Heart left ventricle (tissue), 16 donors: ENCODE data around the gene PDE11A. TPM values are rescaled to one million over a fixed set of nuclear protein-coding genes. Genes with fewer than 3 reads are reported as not detected.

ENCODE experiments used
- ATAC-seq, 4 donors: fragments of 200-7000 bp; cut with Tn5 transposase; one replicate each; pipeline ENCODE4 v1.9.1; 2020 to 2022; ENCODE audit warnings: moderate library complexity in 4 of 4, mild to moderate bottlenecking in 3 of 4, moderate number of reproducible peaks in 1 of 4
- DNase-seq, 5 donors: peaks; one replicate each; pipeline ENCODE4 v3.0.0-alpha.2; 2020
- H3K27ac ChIP-seq, 12 donors: fragments of 200-600 bp; sonication (generic) in 4 of 12; one replicate each; pipeline versions ENCODE4 v1.5.0 to v1.8.0; 2016 to 2022; ENCODE audit warnings: mild to moderate bottlenecking in 2 of 12
- H3K27me3 ChIP-seq, 9 donors: fragments of 200-600 bp; sonication (generic) in 2 of 9; one replicate each; pipeline versions ENCODE4 v1.5.1 to v1.8.0; 2016 to 2022; ENCODE audit warnings: mild to moderate bottlenecking in 3 of 9
- H3K36me3 ChIP-seq, 9 donors: fragments of 200-600 bp; sonication (generic) in 2 of 9; one replicate each; pipeline versions ENCODE4 v1.5.0 to v1.8.0; 2018 to 2022; ENCODE audit warnings: mild to moderate bottlenecking in 2 of 9
- H3K4me1 ChIP-seq, 12 donors: fragments of 200-600 bp; sonication (generic) in 4 of 12; one replicate each; pipeline versions ENCODE4 v1.5.0 to v1.8.0; 2016 to 2022; ENCODE audit warnings: mild to moderate bottlenecking in 3 of 12
- H3K4me3 ChIP-seq, 12 donors: fragments of 200-600 bp; sonication (generic) in 4 of 12; one replicate each; pipeline versions ENCODE4 v1.5.0 to v1.8.0; 2017 to 2022; ENCODE audit warnings: mild to moderate bottlenecking in 9 of 12, moderate library complexity in 4 of 12
- H3K9me3 ChIP-seq, 12 donors: fragments of 200-600 bp; sonication (generic) in 4 of 12; one replicate each; pipeline versions ENCODE4 v1.5.0 to v1.8.0; 2016 to 2022; ENCODE audit warnings: mild to moderate bottlenecking in 1 of 12
- CTCF ChIP-seq, 12 donors: fragments of 200-600 bp; sonication (generic) in 4 of 12; IDR thresholded peaks; one replicate each; pipeline versions ENCODE4 v1.5.0 to v1.8.0; 2018 to 2022; ENCODE audit warnings: antibody characterized with exemption in 12 of 12, mild to moderate bottlenecking in 5 of 12
- POLR2A ChIP-seq, 2 donors: fragments of 450-650 bp; IDR thresholded peaks; one replicate each; pipeline ENCODE4 v1.6.1; 2017; ENCODE audit warnings: antibody characterized with exemption in 2 of 2, mild to moderate bottlenecking in 2 of 2, moderate library complexity in 2 of 2
- WGBS, 4 donors: extraction: QIAGEN DNeasy Blood & Tissue Kit in 2 of 4; methylation state at CpG; one replicate each; pipeline versions ENCODE4 v1.1.5 to v1.1.7; 2013 to 2018; 5-methylcytosine and 5-hydroxymethylcytosine counted together
- intact Hi-C, 10 donors: fragments of 100-400 bp; cut with DNase I; formaldehyde crosslinking; loops; one replicate each; pipeline versions ENCODE4 v1.11.1 to v1.14.2; 2022
- polyA plus RNA-seq, 2 donors: library from polyadenylated mRNA; stranded (reverse); fragments of 200-250 nt; gene quantifications; one replicate each; pipeline ENCODE4 v1.2.3, GENCODE V29; 2013
- total RNA-seq, 9 donors: library from RNA; depleted of rRNA in 2 of 9; stranded (reverse); fragments of >200 nt in 2 of 9; fragmentation: NEBNext Ultra II Directional in 3 of 9; extraction: Animal tissue kit (Norgen Biotek cat#: 25700) in 3 of 9; gene quantifications; one replicate each; pipeline versions ENCODE4 v1.1.0 to v1.2.4, GENCODE V29; 2016 to 2023
- donor health status: ischemic (EF 13 %, LVEDD 7.1; RV severe dilation, severe dysfunction).
- donor health status: healthy with polysubstance abuse.
- donor health status: DM: no; HTN: yes; CAD: no.
- donor health status: DM: no; HTN: no; CAD: no.
- donor health status: ischemic (EF 25% LVEDD 6.9; RV normal size, moderate dysfunction).
- donor health status: ischemic (EF 25% LVEDD 5.7; RV mildly dilated, moderate dysfunction).
- donor health status: healthy.
- donor health status: DM: yes; HTN: yes; CAD: no.
- donor health status: ischemic (EF 35%, LVEDD 5.7; RV mildly dilated, moderate dysfunction).
- donor health status: nonischemic (EF 11% LVEDD 7.7; RV severe dilation, severe dysfunction).
- donor health status: DM: yes; HTN: yes; CAD: no.
- donor health status: PGD.
- donor health status: ischemic (EF 29% LVEDD 5.4; RV normal size, mild dysfunction).
- donor health status: nonischemic (EF 23%, LVEDD 6.1; RV moderate dilation, normal function).

Gene PDE11A
- total and polyA plus RNA-seq, 11 donors = 0.24 to 2.9 (median 0.88) TPM

- no peaks in the 10 kb centered on the region for H3K9me3 ChIP-seq
- DNase-seq = no peak
- no peak overlapping the region for H3K4me3 ChIP-seq
- H3K27me3 ChIP-seq = no peaks in the 10 kb centered on the region
- intact Hi-C loops = no loop called here
- H3K36me3 ChIP-seq = no peaks in the 10 kb centered on the region
- ATAC-seq = no peak
- H3K4me1 ChIP-seq = no peaks in the 10 kb centered on the region
- TF ChIP-seq POLR2A (IDR thresholded peaks at IDR 0.05) (no peak), CTCF (IDR thresholded peaks at IDR 0.05) (no peak)
- 82 to 88% (median 84%) methylated on average over 1 of the region's 1 CpG for WGBS, 4 donors
- H3K27ac ChIP-seq = no peak overlapping the region
Measured at GRCh38 chr2:177942731-177943130, 129.8 kb downstream of the PDE11A start.

- DNase-seq (no peak), ATAC-seq (no peak)
- Histone ChIP-seq H3K4me3 (no peak overlapping the region), H3K4me1 (no peaks in the 10 kb centered on the region), H3K27ac (no peak overlapping the region), H3K9me3 (peaks cover 0 to 2% (median 0%) of the 10 kb centered on the region in 12 donors), H3K27me3 (no peaks in the 10 kb centered on the region), H3K36me3 (no peaks in the 10 kb centered on the region)
- intact Hi-C loops = no loop called here
- WGBS, 4 donors = 59 to 81% (median 78%) methylated on average over 2 of the region's 2 CpGs
- TF ChIP-seq POLR2A (IDR thresholded peaks at IDR 0.05) (no peak), CTCF (IDR thresholded peaks at IDR 0.05) (no peak)
Measured at GRCh38 chr2:177939211-177939610, 133.4 kb downstream of the PDE11A start.

GRCh38 chr2:177930916-177931315 is 141.7 kb downstream of the PDE11A start:
- intact Hi-C loops = no loop called here
- TF ChIP-seq POLR2A (IDR thresholded peaks at IDR 0.05) = no peak
- no peak for TF ChIP-seq CTCF (IDR thresholded peaks at IDR 0.05)
- no peak for ATAC-seq
- Histone ChIP-seq H3K9me3 (peaks cover 0 to 13% (median 0%) of the 10 kb centered on the region in 12 donors), H3K4me3 (no peak overlapping the region), H3K36me3 (no peaks in the 10 kb centered on the region), H3K27ac (no peak overlapping the region), H3K4me1 (no peaks in the 10 kb centered on the region), H3K27me3 (no peaks in the 10 kb centered on the region)
- DNase-seq = no peak
- 74 to 88% (median 81%) methylated on average over 4 of the region's 4 CpGs for WGBS, 4 donors

- Histone ChIP-seq H3K9me3 (peaks cover 0 to 13% (median 0%) of the 10 kb centered on the region in 12 donors), H3K27me3 (no peaks in the 10 kb centered on the region), H3K4me3 (no peak overlapping the region), H3K4me1 (no peaks in the 10 kb centered on the region), H3K27ac (no peak overlapping the region), H3K36me3 (no peaks in the 10 kb centered on the region)
- TF ChIP-seq POLR2A (IDR thresholded peaks at IDR 0.05) (no peak), CTCF (IDR thresholded peaks at IDR 0.05) (no peak)
- DNase-seq (no peak), ATAC-seq (no peak)
- WGBS, 4 donors = 49 to 82% (median 64%) methylated on average over 2 of the region's 2 CpGs
- intact Hi-C loops = no loop called here
Measured at GRCh38 chr2:177929662-177930522, 142.7 kb downstream of the PDE11A start.
